Measurements from ENCODE around the gene ACP4. TPM values are rescaled to one million over a fixed set of nuclear protein-coding genes. Genes with fewer than 3 reads are reported as not detected.

ACP4 gene
- total RNA-seq, 3 donors from 2014 or later (not counting 1 experiment from before 2014, with no cell fraction given), result not detected

DNA sequence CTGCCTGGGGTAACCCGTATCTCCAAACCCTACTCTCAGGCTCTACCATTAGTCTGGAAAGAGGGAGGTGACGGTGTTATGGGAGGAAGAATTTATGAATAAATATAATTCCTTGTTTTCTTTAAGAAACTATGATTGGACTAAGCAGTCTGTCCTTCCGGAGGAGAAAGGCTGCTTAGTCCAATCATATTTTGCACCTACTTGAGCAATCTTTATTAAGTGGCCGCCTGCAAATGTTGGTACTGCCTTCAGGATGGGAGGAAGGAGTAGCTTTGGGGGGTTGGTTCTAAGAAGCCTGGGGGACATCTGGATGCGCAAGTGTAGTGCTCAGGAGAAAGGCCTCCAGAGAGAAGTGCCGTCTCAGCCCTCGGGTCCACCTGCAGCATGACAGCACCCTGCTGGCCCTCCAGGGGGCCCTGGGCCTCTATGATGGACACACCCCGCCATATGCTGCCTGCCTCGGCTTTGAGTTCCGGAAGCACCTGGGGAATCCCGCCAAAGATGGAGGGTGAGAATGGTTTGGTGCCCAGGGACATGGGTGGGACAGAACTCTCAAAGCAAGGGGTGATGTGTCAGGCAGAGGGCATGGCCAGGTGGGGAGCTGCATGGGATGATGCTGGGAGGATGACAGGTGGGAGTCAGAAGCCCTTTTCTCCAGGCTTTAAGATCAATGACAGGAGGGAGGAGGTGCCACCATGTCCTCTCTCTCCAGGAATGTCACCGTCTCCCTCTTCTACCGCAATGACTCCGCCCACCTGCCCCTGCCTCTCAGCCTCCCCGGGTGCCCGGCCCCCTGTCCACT lies 4.1 kb downstream of the ACP4 start:
- Mint-ChIP-seq H3K4me1 (peaks cover 0 to 4% of the 10 kb centered on the region in 2 donors), H3K4me3 (no peak overlapping the region), H3K27me3 (ENCODE audit: low read depth in 2 of 2) (peaks cover 0 to 3% of the 10 kb centered on the region in 2 donors), H3K36me3 (no peaks in the 10 kb centered on the region), H3K27ac (no peak overlapping the region), H3K9me3 (no peaks in the 10 kb centered on the region)
- Histone ChIP-seq H3K36me3 (ENCODE audit: control insufficient read depth, insufficient read depth, low read length) (peaks cover 17% of the 10 kb centered on the region), H3K4me1 (ENCODE audit: control insufficient read depth, insufficient read depth, low read length) (no peaks in the 10 kb centered on the region), H3K27ac (ENCODE audit: low read length) (no peak overlapping the region), H3K27me3 (ENCODE audit: control insufficient read depth, insufficient read depth, low read length) (no peaks in the 10 kb centered on the region), H3K9me3 (ENCODE audit: control insufficient read depth, insufficient read depth, low read length) (no peaks in the 10 kb centered on the region), H3K4me3 (ENCODE audit: low read length) (no peak overlapping the region)
- no peak for ATAC-seq
- intact Hi-C loops (cut with micrococcal nuclease), result no loop called here
- DNase-seq, result peak in 1 of 2 donors; percentile 42
- TF ChIP-seq, protein P1, sequence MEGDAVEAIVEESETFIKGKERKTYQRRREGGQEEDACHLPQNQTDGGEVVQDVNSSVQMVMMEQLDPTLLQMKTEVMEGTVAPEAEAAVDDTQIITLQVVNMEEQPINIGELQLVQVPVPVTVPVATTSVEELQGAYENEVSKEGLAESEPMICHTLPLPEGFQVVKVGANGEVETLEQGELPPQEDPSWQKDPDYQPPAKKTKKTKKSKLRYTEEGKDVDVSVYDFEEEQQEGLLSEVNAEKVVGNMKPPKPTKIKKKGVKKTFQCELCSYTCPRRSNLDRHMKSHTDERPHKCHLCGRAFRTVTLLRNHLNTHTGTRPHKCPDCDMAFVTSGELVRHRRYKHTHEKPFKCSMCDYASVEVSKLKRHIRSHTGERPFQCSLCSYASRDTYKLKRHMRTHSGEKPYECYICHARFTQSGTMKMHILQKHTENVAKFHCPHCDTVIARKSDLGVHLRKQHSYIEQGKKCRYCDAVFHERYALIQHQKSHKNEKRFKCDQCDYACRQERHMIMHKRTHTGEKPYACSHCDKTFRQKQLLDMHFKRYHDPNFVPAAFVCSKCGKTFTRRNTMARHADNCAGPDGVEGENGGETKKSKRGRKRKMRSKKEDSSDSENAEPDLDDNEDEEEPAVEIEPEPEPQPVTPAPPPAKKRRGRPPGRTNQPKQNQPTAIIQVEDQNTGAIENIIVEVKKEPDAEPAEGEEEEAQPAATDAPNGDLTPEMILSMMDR (IDR thresholded peaks at IDR 0.05), result no peak
- WGBS (ENCODE audit: insufficient coverage), result 49% methylated on average over 15 of the region's 16 CpGs

DNA sequence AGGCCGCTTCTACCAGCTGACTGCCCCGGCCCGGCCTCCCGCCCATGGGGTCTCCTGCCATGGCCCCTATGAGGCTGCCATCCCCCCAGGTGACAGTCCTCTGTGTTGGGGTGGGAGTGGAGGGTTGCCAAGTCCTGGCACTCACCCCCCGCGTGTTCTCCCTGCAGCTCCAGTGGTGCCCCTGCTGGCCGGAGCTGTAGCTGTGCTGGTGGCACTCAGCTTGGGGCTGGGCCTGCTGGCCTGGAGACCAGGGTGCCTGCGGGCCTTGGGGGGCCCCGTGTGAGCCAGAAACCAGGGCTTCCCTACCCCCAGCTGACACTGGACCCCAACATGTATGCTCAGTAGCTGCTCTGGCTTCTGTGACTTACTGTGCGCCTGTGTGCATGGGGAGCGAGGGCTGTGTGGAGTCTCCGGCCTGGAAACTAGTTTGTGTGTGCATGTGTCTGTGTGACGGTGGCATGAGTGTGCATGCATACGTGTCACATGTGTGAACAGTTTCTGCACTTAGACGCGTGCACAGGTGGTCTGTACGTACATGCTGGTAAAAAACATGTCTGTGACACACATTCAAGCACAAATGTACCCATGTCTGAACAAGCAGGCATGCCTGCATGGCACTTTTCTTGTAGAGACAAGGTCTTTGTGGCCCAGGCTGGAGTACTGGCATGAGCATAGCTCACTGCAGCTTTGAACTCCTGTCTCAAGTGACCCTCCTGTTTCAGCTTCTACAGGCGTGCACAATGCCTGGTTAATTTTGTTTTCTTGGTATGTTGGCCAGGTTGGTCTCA lies 4.9 kb downstream of the ACP4 start:
- no peak overlapping the region for H3K4me3 Mint-ChIP-seq
- H3K9me3 Mint-ChIP-seq, result no peaks in the 10 kb centered on the region
- TF ChIP-seq, protein P1 (IDR thresholded peaks at IDR 0.05), result no peak
- Histone ChIP-seq H3K9me3 (ENCODE audit: control insufficient read depth, insufficient read depth, low read length) (no peaks in the 10 kb centered on the region), H3K4me3 (ENCODE audit: low read length) (no peak overlapping the region), H3K36me3 (ENCODE audit: control insufficient read depth, insufficient read depth, low read length) (peaks cover 21% of the 10 kb centered on the region), H3K4me1 (ENCODE audit: control insufficient read depth, insufficient read depth, low read length) (no peaks in the 10 kb centered on the region), H3K27me3 (ENCODE audit: control insufficient read depth, insufficient read depth, low read length) (no peaks in the 10 kb centered on the region), H3K27ac (ENCODE audit: low read length) (no peak overlapping the region)
- 75% methylated on average over 18 of the region's 18 CpGs for WGBS (ENCODE audit: insufficient coverage)
- no peak overlapping the region for H3K27ac Mint-ChIP-seq
- DNase-seq (no peak), ATAC-seq (peak in 1 of 3 donors; percentile 16)
- peaks cover 0 to 3% of the 10 kb centered on the region in 2 donors for H3K27me3 Mint-ChIP-seq (ENCODE audit: low read depth in 2 of 2)
- peaks cover 0 to 4% of the 10 kb centered on the region in 2 donors for H3K4me1 Mint-ChIP-seq
- H3K36me3 Mint-ChIP-seq, result no peaks in the 10 kb centered on the region
- intact Hi-C loops (cut with micrococcal nuclease), result no loop called here

GRCh38 chr19:50795664-50796073 lies 5.5 kb downstream of the ACP4 start:
- H3K9me3 ChIP-seq (ENCODE audit: control insufficient read depth, insufficient read depth, low read length), result no peaks in the 10 kb centered on the region
- Mint-ChIP-seq H3K27me3 (ENCODE audit: low read depth in 2 of 2) (peaks cover 0 to 3% of the 10 kb centered on the region in 2 donors), H3K27ac (no peak overlapping the region), H3K9me3 (no peaks in the 10 kb centered on the region), H3K4me3 (no peak overlapping the region), H3K36me3 (no peaks in the 10 kb centered on the region), H3K4me1 (peaks cover 0 to 4% of the 10 kb centered on the region in 2 donors)
- ATAC-seq (no peak), DNase-seq (no peak)
- H3K27ac ChIP-seq (ENCODE audit: low read length), result no peak overlapping the region
- 88% methylated on average over 4 of the region's 4 CpGs for WGBS (ENCODE audit: insufficient coverage)
- H3K36me3 ChIP-seq (ENCODE audit: control insufficient read depth, insufficient read depth, low read length), result peaks cover 22% of the 10 kb centered on the region
- intact Hi-C loops (cut with micrococcal nuclease), result no loop called here
- H3K4me3 ChIP-seq (ENCODE audit: low read length), result no peak overlapping the region
- TF ChIP-seq, protein P1 (IDR thresholded peaks at IDR 0.05), result no peak
- H3K4me1 ChIP-seq (ENCODE audit: control insufficient read depth, insufficient read depth, low read length), result no peaks in the 10 kb centered on the region
- no peaks in the 10 kb centered on the region for H3K27me3 ChIP-seq (ENCODE audit: control insufficient read depth, insufficient read depth, low read length)

All from natural killer cell (primary cell).